IMR-90 (cell line): ENCODE results near the gene GAL3ST2. TPM values are rescaled to one million over a fixed set of nuclear protein-coding genes. Genes with fewer than 3 reads are reported as not detected.

ENCODE experiments used
- ATAC-seq: fragments of 200-7000 bp; cut with Tn5 transposase; 2 replicates; pipeline ENCODE4 v1.9.1; 2020; ENCODE audit warnings: low read depth, mild to moderate bottlenecking, moderate library complexity
- BruUV-seq: library from RNA; stranded (reverse); fragments of 400-500 nt; replicated peaks from 2 replicates; lab custom pipeline; 2021; lab: Mats Ljungman, UMichigan
- CTCF ChIA-PET: fragments of 300-600 bp; formaldehyde crosslinking; extraction: SDS; loops from one replicate; lab custom pipeline; 2021; ENCODE audit warnings: antibody characterized with exemption; lab: Yijun Ruan, JAX
- POLR2A ChIA-PET: fragments of 300-600 bp; sonication (Branson Sonifier 250); formaldehyde crosslinking; loops from one replicate; lab custom pipeline; 2022; ENCODE audit warnings: antibody characterized with exemption; ENCODE audit not compliant: unreplicated experiment; lab: Charles Lee
- DNase-seq: peaks from one replicate; pipeline ENCODE4 v3.0.0; 2013
- H2AFZ ChIP-seq: replicated peaks from 2 replicates; pipeline ENCODE3; 2013; ENCODE audit warnings: low read length, mild to moderate bottlenecking; ENCODE audit not compliant: poor library complexity
- H2AK5ac ChIP-seq: 2 replicates; pipeline ENCODE4 v1.6.1; 2013; ENCODE audit warnings: low read depth, low read length, inconsistent platforms
- H2AK9ac ChIP-seq: replicated peaks from 2 replicates; pipeline ENCODE3; 2013; ENCODE audit warnings: mild to moderate bottlenecking, low read depth, low read length, moderate library complexity; ENCODE audit not compliant: poor library complexity
- H2BK120ac ChIP-seq: 2 replicates; pipeline ENCODE4 v1.6.1; 2013; ENCODE audit warnings: low read depth, low read length, inconsistent platforms
- H2BK15ac ChIP-seq: 3 replicates; pipeline ENCODE4 v1.6.1; 2013; ENCODE audit warnings: low read depth, low read length, inconsistent platforms
- H2BK20ac ChIP-seq: 2 replicates; pipeline ENCODE4 v1.6.1; 2013; ENCODE audit warnings: low read depth, mild to moderate bottlenecking, inconsistent platforms, low read length, moderate library complexity
- H2BK5ac ChIP-seq: 2 replicates; pipeline ENCODE4 v1.6.1; 2013; ENCODE audit warnings: mild to moderate bottlenecking, low read depth, low read length, inconsistent platforms; ENCODE audit not compliant: poor library complexity, severe bottlenecking
- H3K14ac ChIP-seq: replicated peaks from 2 replicates; pipeline ENCODE4 v1.6.1; 2013; ENCODE audit warnings: low read depth, low read length, inconsistent platforms
- H3K18ac ChIP-seq: 2 replicates; pipeline ENCODE4 v1.6.1; 2013; ENCODE audit warnings: low read depth, low read length, control low read depth
- H3K23ac ChIP-seq: 2 replicates; pipeline ENCODE4 v1.6.1; 2013; ENCODE audit warnings: low read depth, low read length, inconsistent platforms
- H3K27ac ChIP-seq: 2 replicates; pipeline ENCODE4 v1.5.1; 2013; ENCODE audit warnings: mild to moderate bottlenecking, control low read depth, low read length; ENCODE audit not compliant: insufficient read depth
- H3K27me3 ChIP-seq: 2 replicates; pipeline ENCODE4 v1.6.1; 2013; ENCODE audit warnings: low read length; ENCODE audit not compliant: control insufficient read depth, insufficient read depth
- H3K36me3 ChIP-seq: 2 replicates; pipeline ENCODE4 v1.6.1; 2013; ENCODE audit warnings: low read length, mixed read lengths; ENCODE audit not compliant: control insufficient read depth, insufficient read depth
- H3K4ac ChIP-seq: 2 replicates; pipeline ENCODE4 v1.6.1; 2013; ENCODE audit warnings: low read depth, low read length, inconsistent platforms
- H3K4me1 ChIP-seq: 2 replicates; pipeline ENCODE4 v1.6.1; 2013; ENCODE audit warnings: low read length, mixed read lengths; ENCODE audit not compliant: control insufficient read depth, insufficient read depth
- H3K4me2 ChIP-seq: 2 replicates; pipeline ENCODE4 v1.6.1; 2013; ENCODE audit warnings: low read depth, mild to moderate bottlenecking, control low read depth, low read length, moderate library complexity
- H3K4me3 ChIP-seq: 2 replicates; pipeline ENCODE4 v1.5.1; 2013; ENCODE audit warnings: low read depth, mild to moderate bottlenecking, control low read depth, low read length, moderate library complexity; ENCODE audit not compliant: insufficient read depth
- H3K56ac ChIP-seq: 2 replicates; pipeline ENCODE4 v1.6.1; 2013; ENCODE audit warnings: low read length, inconsistent platforms; ENCODE audit not compliant: insufficient read depth; ENCODE audit errors: extremely low read depth
- H3K79me1 ChIP-seq, 2 experiments: 2 replicates each; pipeline ENCODE4 v1.6.1; 2013; ENCODE audit warnings: low read length in 2 of 2, inconsistent platforms in 1 of 2, low read depth in 1 of 2
- H3K9ac ChIP-seq: 2 replicates; pipeline ENCODE4 v1.6.1; 2013; ENCODE audit warnings: low read depth, low read length, control low read depth
- H3K9me1 ChIP-seq: 2 replicates; pipeline ENCODE4 v1.6.1; 2013; ENCODE audit warnings: low read length, inconsistent platforms; ENCODE audit not compliant: insufficient read depth
- H3K9me3 ChIP-seq: 2 replicates; pipeline ENCODE4 v1.6.1; 2013; ENCODE audit warnings: low read length; ENCODE audit not compliant: control insufficient read depth, insufficient read depth
- H4K20me1 ChIP-seq: 2 replicates; pipeline ENCODE4 v1.6.1; 2013; ENCODE audit warnings: low read length, inconsistent platforms; ENCODE audit not compliant: insufficient read depth
- H4K5ac ChIP-seq: 2 replicates; pipeline ENCODE4 v1.6.1; 2013; ENCODE audit warnings: mild to moderate bottlenecking, low read depth, low read length, control low read depth
- H4K8ac ChIP-seq, 2 experiments: 2 replicates each; pipeline ENCODE4 v1.6.1; 2013; ENCODE audit warnings: low read depth in 2 of 2, low read length in 2 of 2, control low read depth in 1 of 2, inconsistent platforms in 1 of 2
- H4K91ac ChIP-seq: 2 replicates; pipeline ENCODE4 v1.6.1; 2013; ENCODE audit warnings: low read depth, low read length, inconsistent platforms; ENCODE audit not compliant: insufficient read depth
- CEBPB ChIP-seq: IDR thresholded peaks from 2 replicates; pipeline ENCODE4 v1.6.1; 2012; ENCODE audit warnings: low read depth, low read length, improper control_type of control experiment
- CHD1 ChIP-seq: IDR thresholded peaks from 2 replicates; pipeline ENCODE4 v1.6.1; 2012; ENCODE audit warnings: low read depth, low read length, improper control_type of control experiment
- MAFK ChIP-seq: IDR thresholded peaks from 2 replicates; pipeline ENCODE4 v1.6.1; 2012; ENCODE audit warnings: low read depth, low read length, improper control_type of control experiment
- MXI1 ChIP-seq: IDR thresholded peaks from 2 replicates; pipeline ENCODE4 v1.6.1; 2012; ENCODE audit warnings: low read depth, mild to moderate bottlenecking, low read length, moderate library complexity, borderline replicate concordance
- POLR2A ChIP-seq: IDR thresholded peaks from 2 replicates; pipeline ENCODE4 v1.6.1; 2012; ENCODE audit warnings: mild to moderate bottlenecking, low read depth, low read length
- RAD21 ChIP-seq: IDR thresholded peaks from 2 replicates; pipeline ENCODE4 v1.6.1; 2012; ENCODE audit warnings: low read length, improper control_type of control experiment
- RCOR1 ChIP-seq: IDR thresholded peaks from 2 replicates; pipeline ENCODE4 v1.6.1; 2012; ENCODE audit warnings: mild to moderate bottlenecking, low read length, improper control_type of control experiment; ENCODE audit not compliant: insufficient replicate concordance
- WGBS, 2 experiments: methylation state at CpG; one replicate each; pipeline versions ENCODE4 v1.1.5 to v1.1.7; 2013; ENCODE audit warnings: missing lambda C conversion rate in 2 of 2; ENCODE audit not compliant: insufficient read length in 1 of 2; ENCODE audit errors: extremely low coverage in 2 of 2; 5-methylcytosine and 5-hydroxymethylcytosine counted together
- dilution Hi-C: fragments of 300-500 bp; cut with HindIII; formaldehyde crosslinking; loops from one replicate; pipeline ENCODE4 v1.14.3; 2018; ENCODE audit warnings: low sequenced_read_pairs; ENCODE audit not compliant: unreplicated experiment
- in situ Hi-C: fragments of 300-500 bp; cut with MboI; formaldehyde crosslinking; loops from 3 replicates; pipeline ENCODE4 v1.14.3; 2019; ENCODE audit warnings: low sequenced_read_pairs, inconsistent platforms, mixed read lengths
- intact Hi-C: fragments of 100-400 bp; cut with micrococcal nuclease; formaldehyde crosslinking; loops from 2 replicates; pipeline ENCODE4 v1.10.0; 2022
- polyA plus RNA-seq, 3 experiments: library from polyadenylated mRNA; depleted of rRNA; stranded (reverse); fragments of >200 nt; gene quantifications; 2 replicates each; pipeline ENCODE4 v1.2.3, GENCODE V29; 2012; ENCODE audit warnings: low replicate concordance in 1 of 3
- total RNA-seq: library from RNA; depleted of rRNA; stranded (reverse); fragments of >200 nt; gene quantifications from 2 replicates; pipeline ENCODE4 v1.2.3, GENCODE V29; 2012
- TF ChIP-seq, protein P1 (sequence below): fragments of 150-350 bp; IDR thresholded peaks from 2 replicates; pipeline ENCODE4 v1.6.1; 2017; ENCODE audit warnings: mild to moderate bottlenecking, antibody characterized with exemption, low read length, low read depth

The GAL3ST2 gene
- total and polyA plus RNA-seq, 2 of the 4 experiments (the other 2 are of a cell fraction): 0.07 TPM; not detected in 1

- H3K9ac ChIP-seq: no peak overlapping the region
- no peaks in the 10 kb centered on the region; the same call in 1 of the 2 replicates for H4K20me1 ChIP-seq
- ChIA-PET POLR2A (no interaction called here), CTCF (no interaction called here)
- H2BK5ac ChIP-seq: no peak overlapping the region
- no peak overlapping the region for H4K5ac ChIP-seq
- no peak overlapping the region for H3K14ac ChIP-seq
- no peak overlapping the region for H3K23ac ChIP-seq
- H3K4me1 ChIP-seq: no peaks in the 10 kb centered on the region
- no peaks in the 10 kb centered on the region for H3K36me3 ChIP-seq
- no peak overlapping the region for H2BK20ac ChIP-seq
- TF ChIP-seq CEBPB (no peak), MAFK (no peak), RAD21 (no peak), POLR2A (no peak), RCOR1 (no peak), MXI1 (no peak), CHD1 (no peak)
- TF ChIP-seq, protein P1, sequence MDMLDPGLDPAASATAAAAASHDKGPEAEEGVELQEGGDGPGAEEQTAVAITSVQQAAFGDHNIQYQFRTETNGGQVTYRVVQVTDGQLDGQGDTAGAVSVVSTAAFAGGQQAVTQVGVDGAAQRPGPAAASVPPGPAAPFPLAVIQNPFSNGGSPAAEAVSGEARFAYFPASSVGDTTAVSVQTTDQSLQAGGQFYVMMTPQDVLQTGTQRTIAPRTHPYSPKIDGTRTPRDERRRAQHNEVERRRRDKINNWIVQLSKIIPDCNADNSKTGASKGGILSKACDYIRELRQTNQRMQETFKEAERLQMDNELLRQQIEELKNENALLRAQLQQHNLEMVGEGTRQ: no peak
- H3K4me3 ChIP-seq: no peak overlapping the region
- H3K18ac ChIP-seq: no peak overlapping the region
- H3K9me3 ChIP-seq: 0 out of 2 replicates have a peak, but pooled peaks cover 2% of the 10 kb centered on the region
- no peak overlapping the region for H3K56ac ChIP-seq
- peaks cover 13% of the 10 kb centered on the region; the same call in 1 of the 2 replicates for H3K27me3 ChIP-seq
- no peak for DNase-seq
- in situ Hi-C loops (no loop called here), dilution Hi-C loops (no loop called here), intact Hi-C loops (no loop called here)
- no peak overlapping the region for H2AK5ac ChIP-seq
- H3K9me1 ChIP-seq: no peaks in the 10 kb centered on the region
- no peak overlapping the region for H2BK15ac ChIP-seq
- no peak overlapping the region for H2AFZ ChIP-seq
- no peak overlapping the region for H4K91ac ChIP-seq
- no TSS peak for BruUV-seq
- no peak overlapping the region for H2AK9ac ChIP-seq
- H3K79me1 ChIP-seq: no peaks in the 10 kb centered on the region
- no peak overlapping the region for H3K4me2 ChIP-seq
- ATAC-seq: no peak
- no peak overlapping the region for H2BK120ac ChIP-seq
- H3K4ac ChIP-seq: no peak overlapping the region
- WGBS, 2 experiments: 76% methylated on average over 18 of the region's 31 CpGs; no CpG with 5 or more reads in 1 of the 2 experiments
- H4K8ac ChIP-seq: no peak overlapping the region
- no peak overlapping the region for H3K27ac ChIP-seq
Observed at GRCh38 chr2:241795021-241795999, 18.7 kb downstream of the GAL3ST2 start.
